Activated naive CD4-positive, alpha-beta T cell treated with Interleukin-2 at 50 U/mL for 16 hours (primary cell): ENCODE measurements around the gene CCDC112.
"Not testable (repeated sequence)": the region's sequence is repeated elsewhere in the genome, so short reads cannot be mapped to it uniquely, and the experiment has no call there.

Experiments used
- DNase-seq: peaks from one replicate; pipeline ENCODE4 v3.0.0-alpha.2; 2020

Gene CCDC112

GRCh38 chr5:115249379-115249778, 47.1 kb downstream of the CCDC112 start:
- DNase-seq: not testable (repeated sequence)

GRCh38 chr5:115246361-115246991, 50.0 kb downstream of the CCDC112 start:
- no peak for DNase-seq

- DNase-seq: no peak
Observed at GRCh38 chr5:115243412-115243811, 53.0 kb downstream of the CCDC112 start.

GRCh38 chr5:115241881-115242642, 54.4 kb downstream of the CCDC112 start:
- no peak for DNase-seq

- no peak for DNase-seq
Observed at GRCh38 chr5:115237066-115237465, 59.4 kb downstream of the CCDC112 start.

- no peak for DNase-seq
Observed at GRCh38 chr5:115236599-115236998, 59.9 kb downstream of the CCDC112 start.

GRCh38 chr5:115231598-115231997, 64.9 kb downstream of the CCDC112 start:
- no peak for DNase-seq

- DNase-seq: no peak
Observed at GRCh38 chr5:115229606-115230005, 66.8 kb downstream of the CCDC112 start.

GRCh38 chr5:115227281-115227680, 69.2 kb downstream of the CCDC112 start:
- DNase-seq: no peak
